HFF-Myc (cell line): Measurements from ENCODE around the gene VSIG8.
"Not testable (repeated sequence)": the region's sequence is repeated elsewhere in the genome, so short reads cannot be mapped to it uniquely, and the experiment has no call there.

Source experiments
- DNase-seq: peaks from one replicate; pipeline ENCODE4 v3.0.0-alpha.2; 2011; ENCODE audit warnings: low read depth; ENCODE audit errors: extremely low read depth
- H3K4me3 ChIP-seq: replicated peaks from 2 replicates; pipeline ENCODE4 v1.5.1; 2011; ENCODE audit warnings: low read depth, mild to moderate bottlenecking, control low read depth, low read length
- CTCF ChIP-seq: IDR thresholded peaks from 2 replicates; pipeline ENCODE4 v1.5.1; 2012; ENCODE audit warnings: mild to moderate bottlenecking, low read depth, low read length, control low read depth; ENCODE audit errors: missing control alignments

VSIG8 gene, protein sequence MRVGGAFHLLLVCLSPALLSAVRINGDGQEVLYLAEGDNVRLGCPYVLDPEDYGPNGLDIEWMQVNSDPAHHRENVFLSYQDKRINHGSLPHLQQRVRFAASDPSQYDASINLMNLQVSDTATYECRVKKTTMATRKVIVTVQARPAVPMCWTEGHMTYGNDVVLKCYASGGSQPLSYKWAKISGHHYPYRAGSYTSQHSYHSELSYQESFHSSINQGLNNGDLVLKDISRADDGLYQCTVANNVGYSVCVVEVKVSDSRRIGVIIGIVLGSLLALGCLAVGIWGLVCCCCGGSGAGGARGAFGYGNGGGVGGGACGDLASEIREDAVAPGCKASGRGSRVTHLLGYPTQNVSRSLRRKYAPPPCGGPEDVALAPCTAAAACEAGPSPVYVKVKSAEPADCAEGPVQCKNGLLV

GRCh38 chr1:159862557-159862956, at the start of gene VSIG8:
TSS of gene VSIG8 (minus strand) at chr1:159862657. CDS start at chr1:159862521, 136 bp downstream.
- no peak within 1 kb of the TSS for H3K4me3 ChIP-seq
- no peak for DNase-seq
- TF ChIP-seq CTCF, result no peak

GRCh38 chr1:159911326-159912070, 49.0 kb upstream of the VSIG8 start:
- no peak for TF ChIP-seq CTCF
- no peak for DNase-seq
- H3K4me3 ChIP-seq, result no peak overlapping the region

GRCh38 chr1:159908031-159908940, 45.8 kb upstream of the VSIG8 start:
- no peak for TF ChIP-seq CTCF
- no peak for DNase-seq
- H3K4me3 ChIP-seq, result no peak overlapping the region

DNA sequence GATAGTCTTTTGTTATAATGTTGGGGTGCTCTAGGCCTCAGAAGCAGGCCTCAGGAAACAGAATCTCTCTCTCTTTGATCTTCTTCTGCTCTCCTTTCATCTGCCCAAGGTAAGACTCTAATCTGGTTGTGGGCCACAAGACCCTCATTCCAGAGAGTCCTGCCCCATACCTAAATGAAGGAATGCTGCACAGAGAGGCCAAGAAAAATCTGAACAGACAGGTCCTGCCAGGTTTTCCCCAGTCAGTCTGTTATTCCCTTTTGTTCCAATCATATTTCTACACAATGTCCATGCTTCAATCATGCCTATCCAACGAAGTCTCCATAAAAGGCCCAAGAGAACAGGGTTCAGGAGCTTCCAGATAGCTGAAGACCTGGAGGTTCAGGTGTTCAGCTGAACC, 44.5 kb upstream of the VSIG8 start:
- DNase-seq, result no peak
- H3K4me3 ChIP-seq, result no peak overlapping the region
- no peak for TF ChIP-seq CTCF

DNA sequence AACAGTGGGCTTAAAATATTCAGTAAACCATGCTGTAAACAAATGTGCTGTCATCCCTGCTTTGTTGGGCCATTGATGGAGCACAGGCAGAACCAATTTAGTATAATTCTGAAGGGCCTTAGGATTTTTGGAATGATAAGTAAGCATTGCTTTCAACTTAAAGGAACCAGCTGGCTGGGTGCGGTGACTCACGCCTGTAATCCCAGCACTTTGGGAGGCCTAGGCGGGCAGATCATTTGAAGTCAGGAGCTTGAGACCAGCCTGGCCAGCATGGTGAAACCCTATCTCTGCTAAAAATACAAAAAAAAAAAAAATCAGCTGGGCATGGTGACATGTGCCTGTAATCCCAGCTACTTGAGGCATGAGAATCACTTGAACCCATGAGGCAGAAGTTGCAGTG, 41.6 kb upstream of the VSIG8 start:
- H3K4me3 ChIP-seq, DNase-seq: not testable (repeated sequence)

- DNase-seq, result no peak
- TF ChIP-seq CTCF, result no peak
- H3K4me3 ChIP-seq, result no peak overlapping the region
Observed at GRCh38 chr1:159902541-159902940, 40.1 kb upstream of the VSIG8 start.
